ENCODE data around the gene LSP1. TPM values are rescaled to one million over a fixed set of nuclear protein-coding genes. Genes with fewer than 3 reads are reported as not detected.

Gene LSP1
- total and polyA plus RNA-seq, 2 of the 8 experiments (the other 6 are each of a cell fraction or from before 2014, with no cell fraction given), result 0.03 TPM; not detected in 1

- TF ChIP-seq ZNF274 (IDR thresholded peaks at IDR 0.05; ENCODE audit: borderline replicate concordance, extremely low read depth, low read length), result no peak
- no peak for TF ChIP-seq E2F6 (IDR thresholded peaks at IDR 0.05)
- TF ChIP-seq USF2 (IDR thresholded peaks at IDR 0.05; ENCODE audit: low read length), result no peak
Observed at GRCh38 chr11:1908618-1909017, 55.7 kb downstream of the LSP1 start (continued).

All from H1 (cell line).